Posterior vena cava (tissue), 2 donors: ENCODE results near the gene GPM6B. TPM values are rescaled to one million over a fixed set of nuclear protein-coding genes. Genes with fewer than 3 reads are reported as not detected.

Experiments used
- DNase-seq: peaks from one replicate; pipeline ENCODE4 v3.0.0-alpha.2; 2020; ENCODE audit warnings: low spot score
- intact Hi-C, 2 donors: fragments of 100-400 bp; cut with DNase I; formaldehyde crosslinking; loops; one replicate each; pipeline versions ENCODE4 v1.14.1 to v1.14.2; 2022 to 2023
- total RNA-seq, 2 donors: library from RNA; stranded (reverse); fragmentation: NEBNext Ultra II Directional; extraction: Animal tissue kit (Norgen Biotek cat#: 25700); gene quantifications; one replicate each; pipeline ENCODE4 v1.2.1, GENCODE V29; 2021
- donor health status: DM: yes; HTN: yes; CAD: no.
- donor health status: DM: yes; HTN: yes; CAD: no.

Gene GPM6B
- total RNA-seq, 2 donors from 2014 or later, result 4.1 to 7.6 TPM

DNA sequence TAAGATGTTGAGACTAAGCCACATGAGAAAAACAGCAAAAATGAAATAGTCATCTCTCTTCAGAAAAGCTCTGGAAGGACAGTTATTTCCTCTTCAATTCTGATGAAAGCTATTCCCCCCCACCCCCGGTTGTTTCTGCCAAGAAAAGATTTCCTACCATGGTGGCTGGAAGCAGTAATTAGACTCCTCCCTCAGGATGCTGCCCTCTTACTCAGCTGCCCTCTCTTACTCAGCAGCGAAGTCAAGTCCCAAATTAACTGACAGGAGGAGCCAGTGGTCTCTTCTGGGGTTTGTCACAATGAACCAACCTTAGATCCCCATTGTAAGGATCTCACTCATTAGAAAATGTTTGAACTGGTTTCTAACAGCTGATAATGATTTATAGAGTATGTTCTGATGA lies 38.0 kb downstream of the GPM6B start:
- no peak for DNase-seq
- intact Hi-C loops, result no loop called here

DNA sequence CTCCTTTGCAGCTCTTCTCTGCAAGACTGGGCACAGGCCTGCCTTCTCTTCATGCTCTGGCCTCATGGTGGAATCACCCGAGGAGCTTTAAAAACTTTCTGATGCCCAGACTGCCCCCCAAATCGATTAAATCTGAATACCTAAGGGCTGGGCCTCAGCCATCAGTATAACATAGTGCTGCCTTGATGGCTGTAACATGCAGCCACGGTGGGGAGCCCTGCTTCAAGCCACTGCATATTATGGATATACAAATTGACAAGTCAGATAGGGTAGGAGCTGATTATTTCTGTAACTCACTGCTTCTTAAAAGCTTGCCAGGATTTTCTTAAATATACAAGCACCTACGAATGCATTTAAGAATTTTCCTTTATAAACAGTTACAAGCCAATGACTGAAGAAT lies 40.5 kb downstream of the GPM6B start:
- intact Hi-C loops, result no loop called here
- no peak for DNase-seq

DNA sequence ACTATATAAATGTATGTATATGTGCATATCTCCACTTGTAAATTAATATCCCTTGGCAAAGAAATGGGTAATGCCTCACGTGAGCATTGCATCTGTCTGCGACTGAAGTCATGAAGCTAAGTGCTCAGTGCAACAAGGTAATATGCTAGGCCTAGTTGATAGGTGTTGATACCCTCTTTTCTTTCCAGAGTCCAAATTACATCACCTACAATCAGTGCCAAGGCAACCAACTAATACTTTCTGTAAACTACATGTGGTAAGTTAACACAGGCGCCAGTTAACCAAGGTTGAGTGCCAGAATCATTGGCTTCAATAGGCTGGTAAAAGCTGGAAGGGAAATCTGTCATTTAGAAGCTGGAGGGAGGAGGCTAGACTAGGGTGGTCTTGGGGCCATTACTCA lies 41.1 kb downstream of the GPM6B start:
- DNase-seq, result no peak
- intact Hi-C loops, result no loop called here

DNA sequence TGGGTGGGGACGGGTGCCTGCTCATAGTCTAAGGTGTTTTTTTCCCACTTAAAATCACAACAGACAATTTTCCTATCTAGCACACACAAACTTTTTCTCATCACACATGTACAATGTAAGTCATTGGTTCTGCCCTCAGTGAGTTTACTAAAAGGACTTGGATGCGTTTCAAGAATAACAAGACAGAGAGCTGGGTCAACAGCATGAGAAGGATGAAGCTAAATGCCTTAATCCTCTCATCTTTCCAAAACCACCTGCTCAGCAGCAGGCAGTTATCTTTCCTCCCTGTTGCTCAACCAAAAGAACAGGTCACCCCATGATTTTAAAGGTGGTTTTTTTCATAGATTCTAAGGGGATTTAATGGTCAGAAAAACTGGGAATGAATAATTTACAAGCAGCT lies 42.2 kb downstream of the GPM6B start:
- DNase-seq, result no peak
- intact Hi-C loops, result no loop called here

DNA sequence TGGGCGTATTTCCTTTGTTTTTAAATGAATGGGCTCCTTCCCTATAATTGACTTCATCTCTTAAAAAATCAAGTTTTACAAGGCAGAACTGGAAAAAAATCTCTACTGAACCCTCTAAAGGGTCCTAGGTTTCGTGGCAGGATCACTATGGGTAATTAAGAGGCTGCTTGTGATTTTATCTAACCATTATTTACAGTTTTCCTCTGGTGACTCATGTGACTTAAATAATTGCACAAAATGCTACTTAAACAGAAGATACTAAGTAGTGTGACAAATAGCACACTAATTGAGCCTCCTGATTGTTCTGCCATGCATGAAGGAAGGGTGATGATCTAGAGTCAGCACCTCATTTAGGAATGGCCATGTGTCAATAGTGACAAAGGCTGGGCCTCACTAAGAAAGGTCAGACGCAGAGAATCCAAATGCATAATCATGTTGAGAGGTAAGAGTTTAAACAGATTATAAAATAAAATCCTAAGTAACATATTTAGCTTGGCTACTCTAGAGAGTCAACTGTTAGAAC lies 46.8 kb downstream of the GPM6B start:
- DNase-seq, result no peak
- intact Hi-C loops, result no loop called here

DNA sequence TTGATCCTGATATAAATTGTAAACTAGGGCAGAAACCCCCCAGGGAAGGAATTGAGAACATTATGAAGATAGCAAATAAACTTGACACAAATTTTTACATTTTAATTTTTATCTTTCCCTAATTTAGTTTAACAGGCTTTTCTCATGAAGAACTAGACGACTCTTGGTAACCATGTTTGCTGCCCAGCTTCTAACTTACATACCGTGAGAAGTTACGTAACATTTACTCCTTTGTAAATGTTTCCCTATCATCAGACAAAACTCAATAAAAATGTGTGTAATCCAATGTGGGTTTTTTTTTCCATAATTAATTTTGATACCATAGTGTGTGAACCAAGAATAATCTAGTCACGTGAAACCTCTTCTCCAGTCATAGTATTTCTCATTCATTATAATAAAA lies 48.0 kb downstream of the GPM6B start:
- no peak for DNase-seq
- intact Hi-C loops, result no loop called here

DNA sequence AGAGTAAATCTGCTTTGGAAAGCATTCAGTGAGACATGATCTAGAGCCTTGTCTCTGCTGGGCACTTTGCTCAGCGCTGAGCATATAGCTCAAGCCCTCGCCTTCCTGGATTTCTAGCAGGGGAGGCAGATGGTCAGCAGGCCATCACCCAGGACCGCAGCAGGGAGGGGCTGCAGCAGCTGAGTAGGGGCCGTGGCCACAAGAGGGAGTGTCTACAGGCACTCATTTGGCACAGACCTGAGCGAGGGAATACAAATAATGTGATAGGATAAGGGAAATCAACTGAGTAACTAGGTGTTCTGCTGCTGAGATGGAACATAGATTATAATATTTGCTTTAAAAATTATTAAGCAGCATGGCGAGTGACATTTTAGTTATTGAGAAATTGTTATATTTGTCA lies 52.1 kb downstream of the GPM6B start:
- DNase-seq, result no peak
- intact Hi-C loops, result no loop called here

DNA sequence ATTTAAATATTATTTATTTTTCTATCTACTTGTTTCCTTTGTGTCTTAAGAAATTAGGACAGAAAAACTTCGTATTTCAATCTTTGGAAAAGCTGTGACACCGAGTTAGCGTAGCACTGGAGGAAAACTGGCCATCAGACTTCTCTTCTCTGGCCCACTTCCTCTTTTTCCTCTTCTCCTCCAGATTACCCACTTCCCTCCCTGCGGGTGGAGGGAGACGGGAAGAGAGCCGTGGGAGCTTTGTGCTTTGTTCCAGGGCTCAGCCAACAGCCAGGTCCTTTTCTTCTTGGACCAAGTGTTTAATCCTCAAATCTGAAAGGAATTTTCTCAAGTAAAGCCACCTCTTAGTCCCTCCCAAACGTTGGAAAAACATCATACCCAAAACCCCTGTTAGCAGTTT lies 52.6 kb downstream of the GPM6B start:
- no peak for DNase-seq
- intact Hi-C loops, result no loop called here

DNA sequence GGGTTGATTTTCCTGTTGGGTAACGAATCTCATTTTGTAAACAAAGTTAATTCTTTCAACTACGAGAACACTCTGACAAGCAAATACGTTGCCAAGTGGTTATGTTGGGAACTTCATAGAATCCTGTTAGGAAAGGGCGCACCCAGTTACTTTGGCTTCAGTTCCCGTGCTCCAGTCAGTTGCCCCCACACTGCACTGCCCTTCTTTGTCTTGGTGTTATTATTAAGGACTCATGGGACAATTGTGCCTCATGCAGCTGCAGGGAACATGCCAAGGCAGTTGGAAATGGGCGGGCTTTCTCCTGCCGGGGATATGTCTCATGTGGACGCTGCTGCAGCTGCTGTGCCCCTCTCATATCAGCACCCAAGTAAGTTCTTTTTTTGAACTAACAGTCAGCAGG lies 53.4 kb downstream of the GPM6B start:
- intact Hi-C loops, result no loop called here
- DNase-seq, result no peak

DNA sequence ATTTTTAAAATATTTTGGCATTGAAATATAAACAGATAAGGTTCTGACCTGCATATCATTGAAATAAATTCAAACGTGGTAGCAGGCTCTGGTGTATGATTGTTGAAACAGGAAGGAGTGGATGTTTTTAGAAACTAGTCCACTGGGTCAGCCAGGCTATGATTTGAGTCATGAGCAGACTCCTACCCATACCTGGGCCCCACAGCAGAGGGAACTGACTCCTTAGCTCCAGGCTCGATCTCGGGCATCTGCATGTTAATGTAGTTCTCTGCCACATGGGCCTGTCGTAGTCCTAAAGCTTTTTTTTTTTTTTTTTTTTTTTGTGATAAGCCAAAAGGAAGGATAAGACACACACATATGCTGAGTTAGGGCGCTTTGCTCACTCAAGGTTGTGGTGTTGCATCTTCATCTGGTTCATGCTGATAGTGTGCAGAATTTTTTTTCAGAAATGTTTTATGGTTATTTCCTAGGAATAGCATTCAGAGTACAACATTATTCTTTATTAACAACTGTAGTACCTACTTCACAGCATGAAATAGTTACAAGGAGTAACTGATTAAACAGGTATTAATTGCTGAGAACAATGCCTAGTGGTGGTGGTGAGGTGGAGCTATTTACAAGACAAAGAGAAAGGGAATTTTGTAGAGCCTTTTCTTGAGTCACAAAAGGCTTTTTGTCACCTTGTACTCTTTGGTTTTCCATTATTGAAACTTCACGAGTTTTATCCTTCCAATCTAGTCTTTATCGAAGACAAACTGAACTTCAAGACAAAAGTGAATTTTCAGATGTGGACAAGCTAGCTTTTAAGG lies 55.1 kb downstream of the GPM6B start:
- no peak for DNase-seq
- intact Hi-C loops, result no loop called here

DNA sequence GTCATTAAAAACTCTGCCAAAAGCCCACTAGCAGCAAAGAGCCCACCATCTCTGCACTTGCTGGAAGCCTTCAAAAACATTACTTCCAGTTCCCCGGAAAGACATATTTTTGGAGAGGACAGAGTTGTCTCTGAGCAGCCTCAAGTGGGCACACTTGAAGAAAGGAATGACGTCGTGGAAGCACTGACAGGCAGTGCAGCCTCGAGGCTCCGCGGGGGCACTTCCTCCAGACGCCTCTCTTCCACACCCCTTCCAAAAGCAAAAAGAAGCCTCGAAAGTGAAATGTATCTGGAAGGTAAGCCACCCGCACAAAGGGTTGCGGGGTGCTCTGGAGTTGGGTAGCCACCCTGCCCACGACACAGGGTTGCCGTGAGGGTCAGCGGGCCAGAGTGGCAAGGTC lies 56.5 kb downstream of the GPM6B start:
- no peak for DNase-seq
- intact Hi-C loops, result no loop called here

DNA sequence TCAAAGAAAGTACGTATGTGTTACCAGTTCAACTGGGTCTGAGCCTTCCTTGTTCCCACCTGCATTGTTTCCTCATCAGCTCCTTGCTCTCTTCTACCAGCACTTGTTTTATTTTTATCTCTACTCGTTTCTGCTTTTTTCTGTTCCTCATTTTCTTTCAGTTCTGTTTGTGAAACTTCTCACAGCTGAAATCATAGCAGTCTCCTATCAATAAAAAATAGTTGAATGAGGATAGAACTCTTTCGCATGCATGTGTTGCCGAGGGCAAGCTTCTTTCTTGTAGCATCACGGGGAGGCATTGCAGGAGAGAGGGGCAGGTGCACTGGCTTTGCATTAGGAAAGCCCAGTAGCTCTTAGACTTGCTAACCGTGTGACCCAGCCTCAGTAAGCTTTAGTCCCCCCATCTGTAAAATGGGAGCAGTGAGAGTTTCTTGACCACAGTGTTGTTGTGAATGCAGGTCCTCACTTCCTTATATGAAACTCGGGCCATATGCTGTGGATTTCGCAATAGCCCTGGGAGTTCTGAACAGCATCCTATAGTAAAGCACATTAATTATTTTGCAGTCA lies 57.7 kb downstream of the GPM6B start:
- intact Hi-C loops, result no loop called here

DNA sequence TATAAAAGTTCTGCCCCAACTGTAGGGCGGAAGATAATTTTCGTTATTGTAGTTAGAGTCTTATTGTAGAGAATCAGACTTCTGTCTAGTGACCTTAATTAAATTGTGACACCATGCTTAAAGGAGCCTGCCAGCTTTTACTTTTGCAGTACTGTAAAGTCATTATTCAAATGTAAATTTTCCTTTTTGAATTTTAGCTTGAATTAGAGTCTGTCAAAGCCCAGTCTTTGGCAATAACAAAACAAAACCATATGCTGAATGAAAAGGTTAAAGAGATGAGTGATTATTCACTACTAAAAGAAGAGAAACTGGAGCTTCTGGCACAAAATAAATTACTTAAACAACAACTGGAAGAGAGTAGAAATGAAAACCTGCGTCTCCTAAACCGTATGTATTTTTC lies 60.5 kb downstream of the GPM6B start:
- intact Hi-C loops, result no loop called here
- no peak for DNase-seq

More for the DNA sequence above, 57.7 kb downstream of the GPM6B start:
- DNase-seq, result no peak

DNA sequence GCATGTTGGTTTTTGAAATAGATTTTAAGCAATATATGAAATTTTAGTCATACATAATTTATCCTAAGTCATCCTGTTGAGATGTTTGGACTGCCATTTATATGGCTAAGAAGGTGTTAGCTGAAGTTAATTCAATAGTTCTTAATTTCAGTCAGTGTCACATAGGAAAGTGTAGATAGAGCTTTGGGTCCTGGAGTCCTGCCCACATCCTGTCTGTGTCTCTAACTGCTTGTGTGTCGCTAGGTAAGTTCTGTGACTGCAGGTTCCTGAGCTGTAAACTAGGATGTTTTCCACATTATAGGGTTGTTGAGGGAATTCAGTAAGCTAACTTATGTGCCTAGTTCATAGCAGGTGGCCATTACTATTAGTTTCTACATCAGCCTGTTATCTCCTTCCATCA lies 61.6 kb downstream of the GPM6B start:
- no peak for DNase-seq
- intact Hi-C loops, result no loop called here

DNA sequence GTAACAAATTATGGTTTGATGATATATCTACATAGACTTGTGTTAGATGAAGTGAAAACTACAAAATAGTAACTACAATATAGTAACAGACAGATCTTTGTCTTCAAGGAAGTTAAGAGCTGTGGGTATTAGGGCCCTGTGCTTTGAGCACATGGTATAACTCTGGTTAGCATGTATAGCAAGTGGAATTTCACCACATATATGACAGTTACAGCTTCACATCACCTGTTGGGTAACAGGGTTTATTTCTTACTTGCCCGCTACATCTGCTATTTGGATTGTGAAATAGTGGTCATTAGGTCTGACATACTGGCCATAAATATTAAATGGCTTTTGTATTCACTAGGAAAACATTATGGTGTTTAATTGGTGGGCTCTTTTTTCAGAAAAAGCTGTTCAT lies 62.1 kb downstream of the GPM6B start:
- intact Hi-C loops, result no loop called here

DNA sequence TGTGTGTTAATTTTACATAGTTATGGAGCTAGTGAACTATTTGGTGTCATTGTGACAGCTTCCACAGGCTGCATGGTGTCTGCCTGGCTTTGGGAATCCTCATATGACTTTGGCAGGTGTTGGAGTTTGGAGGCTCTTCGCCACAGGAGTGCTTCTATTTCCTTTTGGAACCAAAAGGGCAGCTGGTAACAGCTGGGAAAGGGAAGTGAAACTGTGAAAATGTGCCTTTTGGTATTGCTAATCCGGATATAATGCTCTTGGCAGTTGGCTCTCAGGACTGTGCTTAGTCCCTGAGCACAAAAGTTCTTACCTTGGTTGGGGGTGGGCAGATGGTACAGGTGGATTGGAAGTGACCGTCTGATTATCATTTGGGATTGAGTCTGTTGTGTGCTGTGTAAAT lies 64.2 kb downstream of the GPM6B start:
- no peak for DNase-seq
- intact Hi-C loops, result no loop called here

More for the DNA sequence above, 62.1 kb downstream of the GPM6B start:
- no peak for DNase-seq

DNA sequence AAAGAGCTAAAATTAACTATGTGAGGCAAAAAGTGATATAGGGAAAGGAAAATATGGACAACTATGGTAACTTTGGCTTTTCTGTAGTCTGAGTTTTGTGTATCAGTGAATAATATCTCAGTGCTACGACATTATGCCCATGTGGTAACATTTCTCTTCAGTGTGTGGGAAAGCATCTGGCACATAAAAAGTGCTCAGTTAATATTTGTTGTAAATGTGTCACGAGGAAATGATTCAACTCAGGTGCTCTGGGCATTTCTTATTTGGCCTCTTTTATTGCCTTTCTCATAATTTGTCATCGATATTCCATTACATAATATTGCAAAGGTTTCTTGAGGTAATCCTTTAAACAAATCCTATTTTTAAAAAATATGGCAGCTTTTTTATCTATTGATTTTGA lies 64.8 kb downstream of the GPM6B start:
- DNase-seq, result no peak
- intact Hi-C loops, result no loop called here

DNA sequence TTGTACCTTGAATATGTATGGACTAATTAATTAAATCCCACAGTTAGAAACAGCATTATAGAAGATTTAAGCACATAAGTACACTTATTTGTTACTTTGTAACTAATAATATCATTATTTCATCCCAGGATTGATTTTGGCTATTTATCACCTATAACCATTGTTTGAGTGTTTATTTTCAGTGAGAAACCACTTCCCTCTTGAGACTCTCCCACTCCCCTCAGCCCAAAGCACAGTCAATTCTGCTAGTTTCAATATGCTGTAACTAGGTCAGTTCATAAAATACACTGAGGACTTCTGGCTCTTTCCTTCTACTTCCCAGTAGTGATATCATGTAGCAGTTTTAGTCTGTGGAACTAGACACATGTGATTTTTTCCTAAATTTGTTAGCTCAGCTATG lies 66.1 kb downstream of the GPM6B start:
- intact Hi-C loops, result no loop called here
- DNase-seq, result no peak

DNA sequence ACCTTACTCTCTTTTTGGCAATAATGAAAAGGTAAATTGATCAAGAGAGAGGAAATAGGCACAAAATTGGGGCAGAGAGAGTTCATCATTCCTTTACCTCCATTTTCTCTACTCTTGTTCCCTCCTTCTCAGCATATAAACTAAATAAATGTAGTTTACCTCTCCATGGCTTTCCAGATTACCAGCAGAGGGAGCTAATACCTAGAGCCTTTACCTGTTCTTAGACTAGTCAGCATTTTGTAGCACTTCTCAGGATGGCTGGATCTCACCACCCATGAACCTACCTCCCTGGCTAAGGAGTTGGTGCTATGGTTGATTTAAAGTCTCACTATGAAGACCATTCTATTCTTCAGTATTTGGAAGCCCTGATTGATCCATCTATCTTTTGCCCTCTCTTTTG lies 66.7 kb downstream of the GPM6B start:
- intact Hi-C loops, result no loop called here
- DNase-seq, result no peak

DNA sequence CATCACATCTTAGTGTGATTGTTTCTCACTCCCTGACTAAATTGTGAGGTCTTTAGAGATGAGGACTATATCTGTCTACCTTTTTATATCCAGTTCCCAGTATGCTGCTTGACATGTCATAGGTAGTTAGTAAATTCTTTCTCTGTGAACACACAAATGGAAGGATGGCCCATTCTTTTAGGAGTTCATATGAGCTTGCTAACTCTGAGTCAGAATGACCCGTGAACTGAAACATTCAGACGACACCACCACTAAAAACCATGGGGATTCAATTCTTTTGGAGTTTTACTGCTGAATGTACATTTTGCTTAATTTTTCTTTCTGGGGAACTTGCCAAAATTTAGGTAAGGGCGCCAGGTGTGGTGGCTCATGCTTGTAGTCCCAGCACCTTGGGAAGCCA lies 68.4 kb downstream of the GPM6B start:
- intact Hi-C loops, result no loop called here
- no peak for DNase-seq

DNA sequence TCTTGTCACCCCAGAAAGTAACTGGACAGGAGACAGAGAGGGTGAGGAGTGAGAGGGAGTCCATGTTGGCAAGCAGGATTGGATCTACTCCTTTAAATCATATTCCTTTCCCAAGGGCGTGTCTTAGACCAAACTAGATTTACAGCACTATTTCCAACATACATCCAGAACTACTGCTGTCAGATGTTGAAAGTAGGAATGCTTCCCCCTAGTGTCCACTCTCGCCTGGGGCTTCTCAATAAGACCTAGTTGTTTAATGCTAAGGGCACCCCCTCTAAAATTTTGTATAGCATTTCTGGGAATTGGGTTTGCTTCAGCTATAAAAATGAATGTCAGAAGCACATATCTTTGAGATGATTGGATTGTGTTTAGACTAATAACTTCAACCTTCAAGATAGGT lies 69.1 kb downstream of the GPM6B start:
- intact Hi-C loops, result no loop called here
- no peak for DNase-seq
